ENCODE results near the gene CACNA2D3. TPM values are rescaled to one million over a fixed set of nuclear protein-coding genes. Genes with fewer than 3 reads are reported as not detected.
A peak's percentile ranks its signal among the peaks of the same experiment; 100 is the strongest.

The CACNA2D3 gene
- total RNA-seq, 2 donors from 2014 or later: 0.42 to 0.98 TPM

DNA sequence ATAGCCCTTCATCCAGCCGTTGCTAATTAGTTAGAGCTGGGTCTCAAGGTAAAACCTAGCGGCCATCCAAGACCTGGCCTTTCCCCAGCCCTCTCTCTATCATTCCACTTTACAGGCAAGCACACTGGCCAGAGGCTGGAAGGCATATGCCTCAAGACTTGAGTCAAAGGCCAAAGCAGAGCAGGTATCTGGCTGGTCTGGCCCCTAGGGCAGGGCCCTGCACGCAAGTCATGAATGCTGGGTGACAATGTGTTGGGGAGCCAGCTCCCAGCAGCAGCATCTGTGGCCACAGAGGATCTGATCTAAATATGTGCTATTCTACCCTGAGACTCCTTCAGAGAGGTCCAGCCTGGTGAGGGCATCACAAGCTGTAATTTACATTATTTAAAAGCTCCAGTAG, 691.9 kb downstream of the CACNA2D3 start:
- TF ChIP-seq, protein P1, sequence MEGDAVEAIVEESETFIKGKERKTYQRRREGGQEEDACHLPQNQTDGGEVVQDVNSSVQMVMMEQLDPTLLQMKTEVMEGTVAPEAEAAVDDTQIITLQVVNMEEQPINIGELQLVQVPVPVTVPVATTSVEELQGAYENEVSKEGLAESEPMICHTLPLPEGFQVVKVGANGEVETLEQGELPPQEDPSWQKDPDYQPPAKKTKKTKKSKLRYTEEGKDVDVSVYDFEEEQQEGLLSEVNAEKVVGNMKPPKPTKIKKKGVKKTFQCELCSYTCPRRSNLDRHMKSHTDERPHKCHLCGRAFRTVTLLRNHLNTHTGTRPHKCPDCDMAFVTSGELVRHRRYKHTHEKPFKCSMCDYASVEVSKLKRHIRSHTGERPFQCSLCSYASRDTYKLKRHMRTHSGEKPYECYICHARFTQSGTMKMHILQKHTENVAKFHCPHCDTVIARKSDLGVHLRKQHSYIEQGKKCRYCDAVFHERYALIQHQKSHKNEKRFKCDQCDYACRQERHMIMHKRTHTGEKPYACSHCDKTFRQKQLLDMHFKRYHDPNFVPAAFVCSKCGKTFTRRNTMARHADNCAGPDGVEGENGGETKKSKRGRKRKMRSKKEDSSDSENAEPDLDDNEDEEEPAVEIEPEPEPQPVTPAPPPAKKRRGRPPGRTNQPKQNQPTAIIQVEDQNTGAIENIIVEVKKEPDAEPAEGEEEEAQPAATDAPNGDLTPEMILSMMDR (IDR thresholded peaks at IDR 0.05): no peak
- Histone ChIP-seq H3K4me1 (no peaks in the 10 kb centered on the region), H3K36me3 (no peaks in the 10 kb centered on the region), H3K9ac (ENCODE audit: low read depth in 2 of 2, low read length in 2 of 2) (no peak overlapping the region), H3K27ac (no peak overlapping the region), H3K27me3 (no peaks in the 10 kb centered on the region), H3K9me3 (no peaks in the 10 kb centered on the region), H3K4me3 (no peak overlapping the region)
- intact Hi-C loops (cut with DNase I): no loop called here
- DNase-seq: no peak

DNA sequence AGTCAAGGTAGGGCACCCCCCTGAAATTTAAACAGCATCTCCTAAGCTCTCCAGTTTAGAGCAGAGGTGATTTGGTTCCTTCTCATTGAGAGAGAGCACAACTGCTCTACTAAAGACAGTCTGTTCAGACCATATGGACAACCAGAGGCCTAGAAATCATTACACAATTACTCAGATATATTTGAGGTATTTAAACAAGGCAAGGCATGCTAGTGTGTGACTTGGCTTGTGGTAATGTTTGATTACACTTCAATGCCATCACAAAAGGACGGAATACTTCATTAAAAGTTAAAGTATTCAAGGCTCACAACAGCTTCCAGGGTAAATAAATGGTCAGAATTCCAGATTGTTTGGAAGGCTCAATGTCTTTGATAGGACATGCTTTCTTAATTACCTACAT, 695.3 kb downstream of the CACNA2D3 start:
- Histone ChIP-seq H3K4me3 (no peak overlapping the region), H3K9me3 (no peaks in the 10 kb centered on the region), H3K27me3 (no peaks in the 10 kb centered on the region), H3K4me1 (no peaks in the 10 kb centered on the region), H3K27ac (no peak overlapping the region), H3K9ac (ENCODE audit: low read depth in 2 of 2, low read length in 2 of 2) (no peak overlapping the region), H3K36me3 (no peaks in the 10 kb centered on the region)
- no peak for DNase-seq
- TF ChIP-seq, protein P1 (IDR thresholded peaks at IDR 0.05): no peak
- intact Hi-C loops (cut with DNase I): no loop called here

DNA sequence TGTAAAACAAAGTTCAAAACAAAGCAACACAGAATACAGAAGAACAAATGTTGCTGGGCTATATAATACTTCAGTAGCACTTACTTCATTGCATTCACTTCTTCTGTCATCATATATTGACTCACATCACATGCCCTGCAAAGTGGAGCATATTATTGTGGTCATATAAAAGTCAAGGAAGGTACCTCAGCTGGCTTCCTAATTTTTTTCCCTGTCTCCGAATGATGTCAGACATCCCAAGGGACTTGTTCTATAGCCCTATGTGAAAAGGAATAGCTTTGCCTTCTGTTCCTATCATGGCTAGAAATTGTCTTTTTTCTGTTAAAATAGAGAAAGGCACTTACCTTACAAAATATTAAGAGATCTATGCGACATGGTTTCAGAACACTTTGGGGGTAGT, 696.1 kb downstream of the CACNA2D3 start:
- intact Hi-C loops (cut with DNase I): no loop called here
- H3K27ac ChIP-seq: no peak overlapping the region
- no peaks in the 10 kb centered on the region for H3K27me3 ChIP-seq
- no peaks in the 10 kb centered on the region for H3K9me3 ChIP-seq
- TF ChIP-seq, protein P1 (IDR thresholded peaks at IDR 0.05): no peak
- H3K36me3 ChIP-seq: no peaks in the 10 kb centered on the region
- H3K4me1 ChIP-seq: no peaks in the 10 kb centered on the region
- H3K4me3 ChIP-seq: no peak overlapping the region
- no peak for DNase-seq
- no peak overlapping the region for H3K9ac ChIP-seq (ENCODE audit: low read depth in 2 of 2, low read length in 2 of 2)

DNA sequence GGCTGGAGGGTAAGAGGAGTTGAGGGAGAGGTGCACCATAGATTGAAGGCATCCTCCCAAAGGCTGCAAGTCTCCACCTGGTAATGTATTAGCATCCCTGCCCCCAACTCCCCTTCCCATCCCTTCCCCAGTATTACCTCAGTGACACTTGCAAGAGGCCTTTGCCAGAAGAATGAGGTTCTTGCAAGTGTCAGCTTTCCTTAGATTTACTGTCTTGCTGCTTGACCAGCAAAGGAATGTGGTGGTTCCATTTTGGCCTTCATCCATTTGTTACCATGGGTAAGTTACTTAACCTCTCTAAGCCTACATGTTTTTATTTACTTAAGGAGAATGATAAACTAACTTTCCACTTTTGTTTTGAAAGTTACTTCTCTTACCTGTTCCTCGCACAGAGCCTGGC, 696.6 kb downstream of the CACNA2D3 start:
- Histone ChIP-seq H3K27me3 (no peaks in the 10 kb centered on the region), H3K9me3 (no peaks in the 10 kb centered on the region), H3K4me3 (no peak overlapping the region), H3K36me3 (no peaks in the 10 kb centered on the region), H3K27ac (no peak overlapping the region), H3K4me1 (no peaks in the 10 kb centered on the region), H3K9ac (ENCODE audit: low read depth in 2 of 2, low read length in 2 of 2) (no peak overlapping the region)
- intact Hi-C loops (cut with DNase I): no loop called here
- no peak for DNase-seq
- TF ChIP-seq, protein P1 (IDR thresholded peaks at IDR 0.05): no peak

DNA sequence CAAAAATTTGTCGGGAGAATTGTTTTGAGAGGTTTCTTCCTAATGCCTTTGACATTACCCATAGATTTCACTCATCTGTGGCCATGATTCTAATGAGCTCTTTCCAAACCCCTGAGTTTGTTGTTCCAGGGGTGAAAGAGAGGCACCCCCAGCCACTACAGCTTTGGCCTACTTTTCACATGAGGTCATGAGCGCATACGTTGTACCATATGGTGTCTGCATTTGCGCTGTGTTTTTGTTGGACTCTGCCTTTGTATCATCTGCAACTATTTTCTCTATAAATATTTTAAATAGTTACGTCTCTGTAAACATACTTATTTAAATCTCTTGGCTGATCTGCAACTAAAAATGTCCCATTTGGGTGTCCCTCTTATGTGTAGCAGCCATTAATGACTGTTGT, 697.6 kb downstream of the CACNA2D3 start:
- no peak overlapping the region for H3K27ac ChIP-seq
- no peaks in the 10 kb centered on the region for H3K4me1 ChIP-seq
- H3K36me3 ChIP-seq: no peaks in the 10 kb centered on the region
- intact Hi-C loops (cut with DNase I): no loop called here
- H3K27me3 ChIP-seq: no peaks in the 10 kb centered on the region
- no peak for DNase-seq
- TF ChIP-seq, protein P1 (IDR thresholded peaks at IDR 0.05): no peak
- no peak overlapping the region for H3K4me3 ChIP-seq
- H3K9ac ChIP-seq (ENCODE audit: low read depth in 2 of 2, low read length in 2 of 2): no peak overlapping the region
- H3K9me3 ChIP-seq: no peaks in the 10 kb centered on the region

DNA sequence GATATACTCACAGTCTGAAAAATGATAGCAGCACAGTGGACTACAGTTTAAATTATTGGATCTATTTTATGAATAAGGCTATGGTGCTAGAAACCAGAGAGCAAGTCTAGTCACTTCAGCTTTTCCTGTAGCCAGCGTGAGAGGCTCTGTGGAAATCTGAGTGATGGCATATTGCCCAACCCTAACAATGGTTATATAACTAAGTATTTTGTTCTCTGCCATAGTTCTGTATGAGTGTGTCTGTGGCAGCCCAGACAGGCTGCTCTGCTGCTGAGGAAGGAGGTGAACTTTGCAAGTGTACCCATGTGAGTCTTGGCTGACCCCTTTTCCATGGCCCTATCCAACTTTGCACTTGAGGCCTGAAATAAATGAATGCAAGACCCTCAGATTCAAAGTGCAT, 699.9 kb downstream of the CACNA2D3 start:
- H3K27me3 ChIP-seq: no peaks in the 10 kb centered on the region
- intact Hi-C loops (cut with DNase I): no loop called here
- no peak overlapping the region for H3K9ac ChIP-seq (ENCODE audit: low read depth in 2 of 2, low read length in 2 of 2)
- H3K9me3 ChIP-seq: no peaks in the 10 kb centered on the region
- no peaks in the 10 kb centered on the region for H3K36me3 ChIP-seq
- TF ChIP-seq, protein P1 (IDR thresholded peaks at IDR 0.05): no peak
- H3K4me3 ChIP-seq: no peak overlapping the region
- no peak overlapping the region for H3K27ac ChIP-seq
- peak; percentile 27 for DNase-seq
- no peaks in the 10 kb centered on the region for H3K4me1 ChIP-seq

All from colonic mucosa (tissue), 4 donors.